ENCODE data around the gene PIK3R3. TPM values are rescaled to one million over a fixed set of nuclear protein-coding genes. Genes with fewer than 3 reads are reported as not detected.
A peak's percentile ranks its signal among the peaks of the same experiment; 100 is the strongest.
"Not testable (repeated sequence)": the region's sequence is repeated elsewhere in the genome, so short reads cannot be mapped to it uniquely, and the experiment has no call there.

The PIK3R3 gene
- total RNA-seq, 1 donor from 2014 or later, result 3.3 TPM

DNA sequence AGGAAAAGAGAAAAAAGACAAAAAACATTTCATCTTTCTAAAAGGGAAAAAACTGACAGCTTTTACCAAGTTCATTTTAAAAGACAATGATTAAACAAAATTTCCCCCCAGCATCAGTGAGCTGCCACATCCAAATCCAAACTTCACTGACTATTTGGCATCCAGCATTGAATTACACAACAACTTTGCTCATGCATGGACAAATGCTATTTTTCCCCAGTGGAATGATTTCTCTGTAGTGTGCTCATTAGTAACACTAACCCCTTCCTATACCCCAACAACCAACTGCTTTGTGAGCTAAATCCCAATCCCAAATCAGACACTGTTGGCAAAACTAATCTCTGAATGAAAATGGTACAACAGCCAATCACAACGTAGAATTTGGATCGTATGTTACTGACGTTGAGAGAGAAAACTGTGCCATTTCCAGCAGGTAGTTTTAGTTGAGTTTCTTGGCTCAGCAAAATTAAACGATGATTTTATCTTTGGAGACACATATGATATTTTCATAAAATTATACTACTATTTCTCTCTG is 37.9 kb downstream of the PIK3R3 start:
- H3K4me3 ChIP-seq (ENCODE audit: low read depth, low read length), result no peak overlapping the region
- peak; percentile 40 for DNase-seq (ENCODE audit: low read depth)
- TF ChIP-seq, protein P1, sequence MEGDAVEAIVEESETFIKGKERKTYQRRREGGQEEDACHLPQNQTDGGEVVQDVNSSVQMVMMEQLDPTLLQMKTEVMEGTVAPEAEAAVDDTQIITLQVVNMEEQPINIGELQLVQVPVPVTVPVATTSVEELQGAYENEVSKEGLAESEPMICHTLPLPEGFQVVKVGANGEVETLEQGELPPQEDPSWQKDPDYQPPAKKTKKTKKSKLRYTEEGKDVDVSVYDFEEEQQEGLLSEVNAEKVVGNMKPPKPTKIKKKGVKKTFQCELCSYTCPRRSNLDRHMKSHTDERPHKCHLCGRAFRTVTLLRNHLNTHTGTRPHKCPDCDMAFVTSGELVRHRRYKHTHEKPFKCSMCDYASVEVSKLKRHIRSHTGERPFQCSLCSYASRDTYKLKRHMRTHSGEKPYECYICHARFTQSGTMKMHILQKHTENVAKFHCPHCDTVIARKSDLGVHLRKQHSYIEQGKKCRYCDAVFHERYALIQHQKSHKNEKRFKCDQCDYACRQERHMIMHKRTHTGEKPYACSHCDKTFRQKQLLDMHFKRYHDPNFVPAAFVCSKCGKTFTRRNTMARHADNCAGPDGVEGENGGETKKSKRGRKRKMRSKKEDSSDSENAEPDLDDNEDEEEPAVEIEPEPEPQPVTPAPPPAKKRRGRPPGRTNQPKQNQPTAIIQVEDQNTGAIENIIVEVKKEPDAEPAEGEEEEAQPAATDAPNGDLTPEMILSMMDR (conservative IDR thresholded peaks at IDR 0.05; ENCODE audit: low read depth, low read length), result no peak

- DNase-seq (ENCODE audit: low read depth); H3K4me3 ChIP-seq (ENCODE audit: low read depth, low read length): not testable (repeated sequence)
Observed at GRCh38 chr1:46093832-46094231, 38.6 kb downstream of the PIK3R3 start.

- TF ChIP-seq, protein P1 (conservative IDR thresholded peaks at IDR 0.05; ENCODE audit: low read depth, low read length), result no peak
- DNase-seq (ENCODE audit: low read depth), result no peak
- H3K4me3 ChIP-seq (ENCODE audit: low read depth, low read length), result no peak overlapping the region
Observed at GRCh38 chr1:46087891-46088290, 44.5 kb downstream of the PIK3R3 start.

- H3K4me3 ChIP-seq (ENCODE audit: low read depth, low read length), result no peak overlapping the region
- DNase-seq (ENCODE audit: low read depth), result no peak
- TF ChIP-seq, protein P1 (conservative IDR thresholded peaks at IDR 0.05; ENCODE audit: low read depth, low read length), result no peak
Observed at GRCh38 chr1:46086576-46086975, 45.9 kb downstream of the PIK3R3 start.

GRCh38 chr1:46084553-46085451 is 47.6 kb downstream of the PIK3R3 start:
- no peak overlapping the region for H3K4me3 ChIP-seq (ENCODE audit: low read depth, low read length)
- TF ChIP-seq, protein P1 (conservative IDR thresholded peaks at IDR 0.05; ENCODE audit: low read depth, low read length), result no peak
- DNase-seq (ENCODE audit: low read depth), result no peak

GRCh38 chr1:46083579-46083978 is 48.9 kb downstream of the PIK3R3 start:
- DNase-seq (ENCODE audit: low read depth), result no peak
- TF ChIP-seq, protein P1 (conservative IDR thresholded peaks at IDR 0.05; ENCODE audit: low read depth, low read length), result no peak

GRCh38 chr1:46081619-46082018 is 50.8 kb downstream of the PIK3R3 start:
- H3K4me3 ChIP-seq (ENCODE audit: low read depth, low read length), result no peak overlapping the region
- TF ChIP-seq, protein P1 (conservative IDR thresholded peaks at IDR 0.05; ENCODE audit: low read depth, low read length), result no peak
- no peak for DNase-seq (ENCODE audit: low read depth)

More at GRCh38 chr1:46083579-46083978, 48.9 kb downstream of the PIK3R3 start:
- H3K4me3 ChIP-seq (ENCODE audit: low read depth, low read length), result no peak overlapping the region
